ENCODE measurements around the gene WWTR1. TPM values are rescaled to one million over a fixed set of nuclear protein-coding genes. Genes with fewer than 3 reads are reported as not detected.
A peak's percentile ranks its signal among the peaks of the same experiment; 100 is the strongest.

WWTR1 gene
- total RNA-seq, 1 experiment from 2014 or later: 79.7 TPM

- Histone ChIP-seq H3F3A (ENCODE audit: low read length, unreplicated experiment) (no peaks in the 10 kb centered on the region), H3K4me1 (ENCODE audit: insufficient read depth, low read length) (peaks cover 5% of the 10 kb centered on the region; the same call in 1 of the 2 replicates), H3K9me2 (replicated peaks; ENCODE audit: low read length) (no peaks in the 10 kb centered on the region), H3K36me3 (ENCODE audit: low read depth, low read length) (peaks cover 25% of the 10 kb centered on the region), H3K9ac (ENCODE audit: low read length) (no peak overlapping the region), H3K4me3 (ENCODE audit: low read length) (no peak overlapping the region), H2AFZ (ENCODE audit: low read length) (no peak overlapping the region), H3K79me2 (ENCODE audit: low read length) (no peaks in the 10 kb centered on the region), H3K9me3 (ENCODE audit: low read length) (no peaks in the 10 kb centered on the region), H3K27ac (ENCODE audit: low read length) (no peak overlapping the region), H3K4me2 (ENCODE audit: low read length) (no peak overlapping the region), H4K20me1 (ENCODE audit: low read length) (no peaks in the 10 kb centered on the region), H3K27me3 (ENCODE audit: low read length) (no peaks in the 10 kb centered on the region)
- intact Hi-C loops (cut with micrococcal nuclease): loop anchor here (5.0 kb wide), 3 partner anchors 143 to 293 kb away; partner anchors contain the start of gene WWTR1
- no peak for TF ChIP-seq EZH2phosphoT487 (IDR thresholded peaks at IDR 0.05; ENCODE audit: borderline replicate concordance, low read length)
- no peak for TF ChIP-seq EZH2 (IDR thresholded peaks at IDR 0.05; ENCODE audit: low read length, unreplicated experiment)
- TF ChIP-seq CTCF (conservative IDR thresholded peaks at IDR 0.05; ENCODE audit: low read depth, low read length): no peak
- BruUV-seq (replicated peaks): no TSS peak
- ChIA-PET CTCF (interaction anchor here (0.9 kb wide), 1 partner anchor 294 kb away, joined by 4 read pairs; no protein-coding TSS in a partner anchor), POLR2A (ENCODE audit: unreplicated experiment) (no interaction called here)
- no peak for ATAC-seq
- no peak for DNase-seq
Measured at GRCh38 chr3:149514471-149514870, 143.4 kb downstream of the WWTR1 start.

- Histone ChIP-seq H3K4me1 (ENCODE audit: insufficient read depth, low read length) (peaks cover 7% of the 10 kb centered on the region; the same call in 1 of the 2 replicates), H3K9ac (ENCODE audit: low read length) (no peak overlapping the region), H4K20me1 (ENCODE audit: low read length) (no peaks in the 10 kb centered on the region), H3F3A (ENCODE audit: low read length, unreplicated experiment) (no peaks in the 10 kb centered on the region), H3K4me3 (ENCODE audit: low read length) (no peak overlapping the region), H3K9me3 (ENCODE audit: low read length) (no peaks in the 10 kb centered on the region), H2AFZ (ENCODE audit: low read length) (no peak overlapping the region), H3K27ac (ENCODE audit: low read length) (no peak overlapping the region), H3K79me2 (ENCODE audit: low read length) (no peaks in the 10 kb centered on the region), H3K9me2 (replicated peaks; ENCODE audit: low read length) (no peaks in the 10 kb centered on the region), H3K36me3 (ENCODE audit: low read depth, low read length) (peaks cover 10% of the 10 kb centered on the region; the same call in 1 of the 2 replicates), H3K27me3 (ENCODE audit: low read length) (no peaks in the 10 kb centered on the region), H3K4me2 (ENCODE audit: low read length) (peak overlapping the region; percentile 37)
- intact Hi-C loops (cut with micrococcal nuclease): loop anchor here (1.0 to 5.0 kb wide), 5 partner anchors 145 to 295 kb away; partner anchors contain the start of genes COMMD2 and WWTR1
- TF ChIP-seq CTCF (conservative IDR thresholded peaks at IDR 0.05; ENCODE audit: low read depth, low read length) (peak; percentile 98), EZH2phosphoT487 (IDR thresholded peaks at IDR 0.05; ENCODE audit: borderline replicate concordance, low read length) (no peak), EZH2 (IDR thresholded peaks at IDR 0.05; ENCODE audit: low read length, unreplicated experiment) (no peak)
- CTCF ChIA-PET: interaction anchor here (0.5 to 0.7 kb wide), 3 partner anchors 255 to 367 kb away, joined by 3 to 10 read pairs (median 9); no protein-coding TSS in a partner anchor
- DNase-seq: peak; percentile 84
- POLR2A ChIA-PET (ENCODE audit: unreplicated experiment): no interaction called here
- BruUV-seq (replicated peaks): no TSS peak
- peak; percentile 90 for ATAC-seq
Measured at GRCh38 chr3:149512073-149512782, 145.6 kb downstream of the WWTR1 start.

Data from PC-3 (cell line).